Measurements from ENCODE around the gene NAPB. TPM values are rescaled to one million over a fixed set of nuclear protein-coding genes. Genes with fewer than 3 reads are reported as not detected.

The NAPB gene
- polyA plus RNA-seq, 4 donors: 15.0 to 22.3 (median 18.7) TPM

DNA sequence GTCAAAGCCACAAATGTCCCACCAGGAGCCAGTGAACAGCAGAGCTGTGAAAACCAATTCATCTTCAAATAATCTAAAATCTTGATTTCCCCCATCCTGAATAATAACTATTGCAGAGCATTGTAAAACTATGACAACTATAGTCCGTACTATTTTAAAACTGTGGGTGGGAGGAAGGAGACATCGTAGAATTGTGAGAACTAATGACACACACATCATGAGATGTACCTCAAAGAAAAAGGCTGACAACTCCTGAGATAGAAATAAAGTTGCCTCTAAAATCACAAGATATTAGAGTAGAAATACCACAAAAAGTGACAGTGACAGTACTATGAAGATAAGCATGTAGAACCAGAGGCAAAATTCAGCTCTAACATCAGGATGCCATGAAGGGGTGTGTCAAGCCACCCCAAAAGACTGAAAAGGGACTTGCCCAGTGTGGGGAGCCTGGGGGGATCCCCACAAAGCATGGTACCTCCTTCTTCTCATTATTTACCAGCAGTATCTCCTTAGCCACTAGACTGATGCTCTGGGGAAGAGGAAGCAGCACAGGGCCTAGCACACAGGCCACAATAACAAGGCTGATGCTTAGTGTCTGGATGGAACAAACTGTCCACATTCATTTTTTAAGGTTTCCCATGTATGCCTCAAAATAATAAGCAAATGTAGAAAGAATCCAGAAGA lies 13.4 kb downstream of the NAPB start:
- DNase-seq (ENCODE audit: low read depth in 4 of 4, low spot score in 3 of 4): no peak

DNA sequence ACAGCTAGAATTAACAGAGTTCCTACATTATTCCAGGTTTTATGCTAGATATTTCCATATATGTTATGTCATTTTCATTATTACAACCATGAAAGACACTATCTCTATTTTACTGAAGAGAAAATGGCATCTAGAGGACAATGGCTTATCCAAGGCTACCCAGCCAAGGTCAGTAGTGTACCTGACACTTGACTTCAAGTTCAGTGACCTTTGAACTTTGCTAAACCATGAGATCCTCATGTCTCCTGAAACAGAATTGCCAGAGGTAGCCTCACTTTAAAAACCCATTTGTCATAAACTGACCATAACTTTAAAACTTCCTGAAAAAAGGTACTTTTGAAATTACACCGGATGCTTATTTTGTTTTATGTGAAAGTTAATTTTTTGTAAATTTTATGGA lies 14.4 kb downstream of the NAPB start:
- DNase-seq (ENCODE audit: low read depth in 4 of 4, low spot score in 3 of 4): no peak

DNA sequence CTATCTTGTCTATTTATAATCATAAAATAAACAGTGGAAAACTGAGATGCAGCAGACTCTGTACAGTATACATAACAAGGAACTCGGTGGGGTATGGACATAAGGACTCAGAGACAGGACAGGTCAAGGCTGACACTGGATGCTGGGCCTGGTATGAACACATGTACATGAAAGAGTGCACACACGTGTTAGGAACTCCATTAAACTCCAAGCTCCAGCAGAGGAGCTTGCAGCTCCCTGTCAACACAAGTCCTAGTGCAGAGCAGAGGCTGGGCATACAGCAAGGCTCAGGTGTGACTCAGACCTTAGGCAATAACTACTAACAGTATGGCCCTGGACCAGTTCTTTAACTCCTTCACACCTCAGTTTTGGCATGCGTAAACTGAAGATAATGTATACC lies 17.1 kb downstream of the NAPB start:
- DNase-seq (ENCODE audit: low read depth in 4 of 4, low spot score in 3 of 4): no peak

DNA sequence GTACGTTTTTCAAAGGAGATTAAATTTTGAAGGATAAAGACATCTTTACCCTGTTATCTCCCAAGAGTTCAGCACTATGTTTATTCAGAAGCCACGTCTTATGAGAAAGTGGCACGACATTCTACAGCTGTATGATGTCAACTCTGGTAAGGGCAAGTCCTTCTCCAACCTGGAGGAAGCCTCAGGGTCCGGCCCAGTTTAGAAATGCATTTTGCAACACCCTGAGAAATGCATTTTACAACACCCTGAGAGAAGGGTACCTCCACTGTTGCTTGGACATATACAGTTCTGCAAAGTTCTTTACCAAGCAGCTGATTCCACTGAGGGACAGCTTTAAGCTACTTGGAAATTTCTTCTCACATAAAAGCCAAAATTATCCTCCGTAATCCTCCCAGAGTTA lies 17.5 kb downstream of the NAPB start:
- no peak for DNase-seq (ENCODE audit: low read depth in 4 of 4, low spot score in 3 of 4)

DNA sequence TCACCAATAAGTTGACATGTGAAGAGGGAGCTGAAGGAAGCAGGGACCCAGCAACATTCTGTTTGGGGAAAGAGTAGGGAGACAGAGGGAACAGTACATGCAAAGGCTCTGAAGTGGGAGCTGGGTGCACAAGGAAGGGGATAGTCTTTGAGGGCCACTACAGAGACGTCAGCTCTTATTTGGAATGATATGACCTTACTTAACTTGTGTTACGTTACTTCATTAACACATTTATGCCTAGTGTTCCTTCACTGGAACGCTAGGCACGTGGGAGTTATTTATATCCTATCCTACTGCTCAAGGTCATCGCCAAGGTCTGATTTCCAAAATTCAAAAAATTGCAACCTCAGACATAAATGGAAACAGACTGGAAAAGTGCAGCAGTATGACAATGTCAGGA lies 20.2 kb downstream of the NAPB start:
- DNase-seq (ENCODE audit: low read depth in 4 of 4, low spot score in 3 of 4): no peak

DNA sequence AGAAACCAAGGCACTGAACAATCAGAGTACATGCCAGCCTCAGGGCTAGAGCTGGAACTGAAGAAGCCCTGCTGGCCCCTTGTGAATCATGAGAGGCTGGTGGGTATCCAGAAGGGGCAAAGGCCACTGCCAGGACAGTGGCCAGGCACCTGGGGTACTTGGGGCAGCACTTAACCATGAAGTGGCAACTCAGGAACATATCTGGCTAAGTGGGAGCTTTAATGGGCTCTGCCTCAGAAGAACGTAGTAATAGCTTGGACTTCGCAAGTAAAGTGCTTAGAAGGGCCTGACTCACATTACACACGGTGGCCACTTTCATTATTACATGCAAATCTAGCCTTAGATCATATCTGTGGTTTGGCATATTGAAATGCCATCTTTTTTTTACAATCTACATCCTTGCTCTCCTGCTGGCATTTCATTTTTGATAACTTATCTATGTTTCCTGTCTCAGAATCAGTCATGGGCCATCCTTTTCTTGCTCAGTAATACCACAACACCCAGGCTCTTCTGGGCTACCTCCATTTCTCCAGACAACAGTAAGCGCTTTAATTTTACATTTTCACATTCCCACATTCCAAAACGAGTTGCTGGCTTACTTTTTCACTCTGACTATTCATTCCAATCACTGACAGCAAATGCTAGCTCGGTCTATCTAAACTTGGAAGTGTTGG lies 21.6 kb downstream of the NAPB start:
- DNase-seq (ENCODE audit: low read depth in 4 of 4, low spot score in 3 of 4): no peak

DNA sequence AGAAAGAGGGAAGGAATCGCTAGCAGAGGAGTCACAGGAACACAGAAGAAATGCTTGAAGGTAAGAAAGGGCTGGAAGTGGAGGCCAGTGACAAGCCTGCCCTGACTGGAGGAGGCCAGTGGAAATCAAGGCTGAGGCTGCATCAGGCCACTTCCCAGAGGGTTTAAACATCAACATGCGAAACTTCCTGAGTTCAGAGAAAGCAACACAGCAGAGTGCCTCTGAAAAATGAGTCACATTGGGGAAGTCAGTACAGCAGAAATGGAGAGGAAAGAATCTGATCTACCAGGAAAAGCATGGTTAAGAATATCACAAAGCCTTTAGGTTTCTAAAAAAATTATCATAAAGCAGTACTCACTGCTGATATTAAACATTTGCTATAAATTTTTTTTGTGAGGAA lies 23.3 kb downstream of the NAPB start:
- no peak for DNase-seq (ENCODE audit: low read depth in 4 of 4, low spot score in 3 of 4)

DNA sequence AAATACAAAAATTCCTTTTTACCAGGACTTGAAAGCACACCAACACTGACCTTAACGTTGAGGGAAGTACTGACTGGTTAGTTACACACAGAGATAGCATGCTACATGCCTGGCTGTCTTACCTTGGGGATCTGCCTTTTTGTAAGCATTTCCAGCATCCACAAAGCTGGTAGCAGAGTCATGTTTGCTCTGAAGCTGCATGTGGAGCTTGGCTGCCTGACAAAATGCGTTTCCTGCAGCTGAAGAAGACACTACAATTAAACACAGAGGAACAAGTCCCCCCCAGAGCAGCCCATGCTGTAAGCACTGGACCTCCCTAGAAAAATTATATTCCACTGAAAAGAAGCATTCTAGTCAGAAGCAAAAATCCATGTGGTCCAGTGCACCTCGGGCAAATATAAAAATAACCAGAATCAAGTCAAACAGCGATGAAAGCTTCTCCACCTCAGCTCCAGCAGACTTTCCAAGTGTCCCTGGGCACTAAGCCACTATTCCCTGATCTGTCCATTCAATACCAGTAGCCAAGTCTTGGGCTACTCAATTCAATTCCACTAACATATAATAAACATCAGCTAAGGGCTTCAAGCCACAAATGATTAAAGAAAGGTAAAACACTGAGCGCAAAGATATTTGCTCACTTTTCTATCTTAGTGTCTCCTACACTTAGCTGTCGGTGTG lies 24.2 kb downstream of the NAPB start:
- no peak for DNase-seq (ENCODE audit: low read depth in 4 of 4, low spot score in 3 of 4)

DNA sequence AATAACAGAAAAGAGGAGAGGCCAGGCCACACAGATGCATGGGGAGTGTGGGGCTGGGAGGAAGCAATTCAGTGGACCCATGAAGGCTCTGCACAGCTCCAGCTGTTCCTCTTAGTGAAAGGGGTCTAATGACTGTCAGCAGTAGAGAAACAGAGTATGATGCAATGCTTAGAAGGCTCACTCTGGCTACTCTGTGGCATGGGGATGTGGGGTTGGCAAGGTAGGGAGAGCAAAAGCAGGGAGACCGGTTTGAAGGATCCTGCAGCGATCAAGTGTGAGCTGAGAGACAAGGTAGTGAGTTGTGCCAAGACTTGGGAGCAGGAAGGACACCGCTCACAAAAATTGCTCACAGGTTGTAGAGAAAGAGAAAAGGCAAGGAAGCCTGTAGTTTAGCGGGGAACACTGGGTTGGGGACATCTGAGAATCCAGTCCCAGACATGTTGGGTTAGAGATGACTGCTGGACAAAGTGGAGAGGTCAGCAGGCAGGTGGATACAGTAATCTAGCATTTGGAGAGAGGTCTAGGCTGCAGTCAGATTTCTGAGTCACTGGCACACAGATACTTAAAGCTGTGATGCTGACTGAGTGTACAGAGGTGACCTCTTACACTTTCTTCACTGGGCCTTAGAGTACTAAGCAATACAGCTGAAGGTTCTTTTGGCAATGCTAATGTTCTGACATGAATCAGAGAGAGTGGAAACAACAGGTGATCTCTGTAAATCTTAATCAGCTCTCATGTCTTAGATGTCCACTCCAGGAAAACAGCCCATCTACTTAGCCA lies 27.1 kb downstream of the NAPB start:
- DNase-seq (ENCODE audit: low read depth in 4 of 4, low spot score in 3 of 4): no peak

DNA sequence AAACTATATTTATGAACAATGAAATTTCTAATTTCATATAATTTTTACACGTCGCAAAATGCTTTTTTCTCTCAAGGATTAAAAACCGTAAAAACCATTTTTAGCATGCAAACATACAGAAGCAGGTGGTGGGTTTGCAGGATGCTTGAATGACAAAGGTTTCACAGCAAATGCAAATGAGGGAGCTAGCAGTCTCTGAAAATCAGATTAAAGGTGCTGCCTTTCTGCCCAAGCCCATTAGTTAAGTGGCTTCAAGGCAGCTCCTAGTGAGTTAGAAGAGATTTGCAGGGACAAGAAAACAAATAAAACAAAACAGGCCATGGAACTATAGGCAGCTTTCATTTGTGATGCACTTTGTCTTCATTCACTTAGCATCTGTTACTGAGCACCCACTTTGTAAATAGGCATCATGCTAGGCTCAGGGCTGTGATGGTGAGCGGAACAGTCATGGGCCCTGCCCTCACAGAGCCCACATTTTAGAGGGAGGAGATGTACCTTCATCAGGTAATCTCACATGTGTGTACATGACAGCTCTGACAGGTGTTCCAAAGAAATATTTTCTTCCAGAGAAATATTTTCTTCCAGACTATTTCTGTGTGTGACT lies 29.5 kb downstream of the NAPB start:
- DNase-seq (ENCODE audit: low read depth in 4 of 4, low spot score in 3 of 4): no peak

DNA sequence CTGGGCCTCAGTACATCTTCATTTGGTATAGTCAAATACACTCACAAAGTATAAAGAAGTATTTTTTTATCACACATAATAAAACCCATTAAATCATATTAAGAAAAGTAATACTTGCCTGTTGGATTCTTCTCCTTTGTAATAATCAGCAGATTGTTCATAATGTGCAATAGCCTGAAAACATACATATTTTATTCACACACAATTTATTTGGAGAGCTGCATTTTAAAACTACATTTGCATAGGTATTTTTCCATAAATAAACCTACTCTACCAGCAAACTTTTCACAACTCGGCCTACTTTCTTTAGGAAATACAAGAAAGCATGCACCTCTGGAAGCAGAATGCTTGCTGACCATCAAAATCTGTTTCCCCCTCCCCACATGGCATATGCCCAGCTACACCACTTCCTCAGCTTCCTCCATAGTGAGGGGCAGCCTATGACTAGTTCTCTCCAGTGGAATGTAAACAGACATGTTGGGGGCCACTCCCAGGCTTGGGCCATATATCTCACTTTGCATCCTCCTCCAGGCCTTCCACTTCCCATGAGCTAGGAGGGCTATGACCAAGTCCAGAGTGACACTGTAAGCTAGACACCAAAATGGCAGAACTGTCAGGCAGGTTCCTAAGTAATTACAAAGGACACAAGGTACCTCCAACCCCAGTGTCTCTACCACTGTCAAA lies 31.1 kb downstream of the NAPB start:
- no peak for DNase-seq (ENCODE audit: low read depth in 4 of 4, low spot score in 3 of 4)

DNA sequence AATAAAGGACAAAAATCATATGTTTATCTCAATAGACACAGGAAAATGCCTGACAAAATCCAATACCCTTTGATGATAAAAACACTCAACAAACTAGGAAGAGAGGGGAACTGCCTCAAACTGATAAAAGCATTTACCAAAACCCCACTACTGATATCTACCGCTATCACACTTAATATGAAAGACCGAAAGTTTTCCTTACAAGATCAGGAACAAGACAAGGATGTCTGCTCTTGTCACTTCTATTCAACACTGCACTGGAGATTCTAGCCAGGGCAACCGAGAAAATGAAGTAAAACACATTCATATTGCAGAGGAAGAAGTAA lies 34.2 kb downstream of the NAPB start:
- no peak for DNase-seq (ENCODE audit: low read depth in 4 of 4, low spot score in 3 of 4)

DNA sequence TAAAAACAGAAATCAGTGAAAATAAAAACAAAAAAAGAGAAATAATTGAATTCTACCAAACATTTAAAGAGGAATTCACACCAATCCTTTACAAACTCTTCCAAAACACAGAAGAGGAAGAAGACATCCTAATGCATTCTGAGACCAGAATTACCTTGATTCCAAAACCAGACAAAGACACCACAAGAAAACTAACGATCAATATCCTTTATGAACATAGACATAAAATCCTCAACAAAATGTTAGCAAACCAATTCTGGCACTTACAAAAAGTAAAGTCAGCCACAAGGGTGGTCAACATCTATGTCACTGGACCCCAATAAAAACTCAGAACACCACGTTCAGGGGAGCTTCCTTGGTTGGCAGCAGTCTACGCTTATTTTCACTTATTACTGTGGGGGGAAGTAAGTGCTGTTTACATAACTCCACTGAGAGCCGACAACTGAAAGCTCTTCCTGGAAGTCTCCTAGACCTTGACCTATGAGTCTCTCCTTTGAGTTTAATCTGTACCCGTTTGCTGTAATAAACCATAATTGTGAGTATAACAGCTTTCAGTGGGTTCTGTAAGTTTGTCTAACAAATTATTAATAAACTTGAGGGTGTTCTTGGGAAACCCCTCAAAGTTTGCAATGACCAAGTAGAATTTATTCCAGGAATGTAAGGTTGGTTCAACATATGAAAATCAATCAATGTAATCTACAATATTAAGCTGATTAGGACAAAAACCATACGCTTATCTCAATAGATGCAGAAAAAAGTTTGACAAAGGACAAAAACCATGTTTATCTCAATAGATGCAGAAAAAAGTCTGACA lies 34.8 kb downstream of the NAPB start:
- no peak for DNase-seq (ENCODE audit: low read depth in 4 of 4, low spot score in 3 of 4)

DNA sequence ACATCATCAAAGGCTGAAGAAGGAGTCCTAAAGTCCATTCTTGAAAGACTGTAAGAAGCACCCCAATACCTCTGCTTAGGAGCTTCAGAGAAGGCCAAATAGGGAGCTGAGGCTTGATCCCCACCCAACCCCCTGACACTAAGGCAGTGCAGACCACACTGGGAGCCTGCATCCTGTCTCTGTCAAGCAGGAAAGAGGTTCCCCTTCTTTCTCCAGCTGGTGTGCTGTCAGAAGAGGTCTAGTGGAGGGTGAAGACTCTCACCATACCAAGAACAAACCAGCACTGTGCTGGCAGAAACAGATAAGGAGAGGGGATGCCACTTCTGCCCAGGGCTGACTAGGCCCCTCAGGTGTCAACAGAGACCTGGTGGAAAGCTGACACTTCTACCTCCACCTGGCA lies 39.4 kb downstream of the NAPB start:
- DNase-seq (ENCODE audit: low read depth in 4 of 4, low spot score in 3 of 4): no peak

DNA sequence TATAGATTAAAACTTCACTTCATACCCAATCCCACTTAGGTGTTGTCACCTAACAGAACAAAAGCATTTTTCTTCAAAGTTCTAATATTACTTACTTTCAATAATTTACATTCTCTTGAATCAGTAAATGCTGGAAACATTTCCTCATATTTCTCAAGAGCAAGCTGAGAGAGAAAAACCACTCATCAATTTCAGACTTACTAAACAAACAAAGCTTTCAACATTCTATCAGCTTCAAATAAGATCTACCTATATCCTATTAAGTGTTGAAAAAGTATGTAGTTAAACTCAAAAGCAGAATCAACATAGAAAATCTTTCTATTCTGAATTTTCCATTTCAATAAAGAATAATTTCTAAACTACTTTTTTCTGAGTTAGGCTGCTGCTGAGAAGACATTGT lies 41.5 kb downstream of the NAPB start:
- no peak for DNase-seq (ENCODE audit: low read depth in 4 of 4, low spot score in 3 of 4)

DNA sequence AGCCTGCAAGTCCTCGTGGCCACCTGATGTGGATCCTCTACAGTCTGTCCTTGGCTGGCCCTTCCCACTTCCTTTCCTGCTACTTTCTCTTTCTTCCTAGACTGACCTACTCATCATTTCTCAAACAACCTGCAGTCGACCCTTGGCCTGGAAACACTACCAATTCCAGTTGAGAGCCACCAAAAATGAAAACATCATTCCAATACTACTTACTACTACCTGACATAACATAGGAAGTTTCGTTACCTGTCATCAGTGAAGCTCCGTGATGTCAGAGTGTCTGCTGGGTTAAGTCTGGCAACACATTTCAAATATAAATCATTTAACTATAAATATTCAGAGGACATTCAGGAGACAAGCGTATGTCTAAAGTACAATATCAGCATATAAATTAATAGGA lies 45.5 kb downstream of the NAPB start:
- DNase-seq (ENCODE audit: low read depth in 4 of 4, low spot score in 3 of 4): no peak

DNA sequence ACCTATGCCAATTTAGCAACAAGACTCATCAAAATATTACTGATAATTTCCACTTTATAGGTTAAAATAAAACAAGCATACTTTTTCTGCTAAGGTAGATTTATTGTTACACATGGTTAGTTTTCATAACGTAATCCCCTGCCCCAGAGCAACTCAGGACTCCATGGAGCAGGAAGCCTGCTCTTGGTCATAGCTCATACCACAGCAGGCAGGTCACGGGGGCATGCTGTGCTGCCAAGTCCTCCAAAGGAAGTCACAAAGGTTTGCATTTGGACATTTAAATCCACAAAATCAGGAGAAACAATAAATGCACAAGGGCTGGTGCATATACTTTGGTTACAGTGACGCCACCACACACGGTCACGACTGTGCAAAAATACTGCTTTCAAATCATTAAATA lies 46.8 kb downstream of the NAPB start:
- DNase-seq (ENCODE audit: low read depth in 4 of 4, low spot score in 3 of 4): no peak

DNA sequence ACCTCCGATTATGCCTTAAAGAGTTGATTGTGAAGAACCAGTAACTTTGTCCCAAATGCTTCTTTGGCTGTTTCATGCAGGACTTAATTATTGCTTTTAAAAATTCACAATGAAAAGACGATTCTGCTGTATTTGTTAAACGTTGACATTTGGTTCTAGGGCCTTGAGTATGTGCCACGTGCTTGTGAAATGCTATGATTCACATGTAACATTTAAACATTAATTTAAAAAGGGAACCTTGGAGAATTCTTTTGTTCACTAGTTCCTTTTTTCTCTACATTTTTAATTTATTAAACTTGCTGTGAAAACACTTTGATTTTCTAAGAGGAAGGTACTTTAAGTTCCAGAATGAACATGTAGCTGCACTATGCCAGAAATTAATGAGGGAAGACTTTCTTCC lies 49.8 kb downstream of the NAPB start:
- DNase-seq (ENCODE audit: low read depth in 4 of 4, low spot score in 3 of 4): no peak

DNA sequence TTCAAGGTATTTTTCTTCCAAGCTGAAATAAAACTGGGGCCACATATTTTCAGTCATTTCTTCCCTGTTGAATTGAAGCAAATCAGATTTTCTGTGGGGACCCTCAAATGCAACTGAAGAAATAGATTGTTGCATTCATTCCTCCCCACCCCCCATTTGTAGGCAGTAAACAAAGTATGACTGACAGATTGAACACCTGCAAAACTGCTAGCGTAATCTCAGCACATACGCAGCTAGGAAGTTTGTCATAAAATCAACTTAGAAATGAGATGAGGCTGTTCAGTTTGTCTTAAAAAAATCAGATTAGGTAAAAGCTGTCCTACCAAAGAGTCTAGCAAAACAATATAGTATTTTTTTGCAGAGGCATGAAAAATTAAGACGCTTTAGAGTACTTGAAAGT lies 50.4 kb downstream of the NAPB start:
- no peak for DNase-seq (ENCODE audit: low read depth in 4 of 4, low spot score in 3 of 4)

DNA sequence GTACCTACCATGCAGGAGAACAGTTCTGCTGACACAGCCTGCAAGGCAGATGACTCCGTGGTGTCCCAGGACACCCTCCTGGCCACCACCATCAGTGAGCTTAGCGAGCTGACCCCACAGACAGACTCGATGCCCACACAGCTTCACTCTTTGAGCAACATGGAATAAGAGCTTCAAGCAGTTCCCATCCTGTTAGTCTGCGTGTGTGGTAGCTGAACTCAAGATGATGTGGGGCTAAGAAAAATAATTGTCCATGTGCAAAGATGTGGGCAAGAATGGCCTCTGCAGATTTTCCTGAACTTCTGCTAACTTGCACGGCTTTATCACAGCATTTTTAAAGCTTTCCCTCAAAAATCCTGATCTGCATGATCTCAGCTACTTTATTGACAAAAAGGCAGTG lies 51.0 kb downstream of the NAPB start:
- DNase-seq (ENCODE audit: low read depth in 4 of 4, low spot score in 3 of 4): no peak
